NOMO-1 (cell line): ENCODE data around the gene IFNL3.
A peak's percentile ranks its signal among the peaks of the same experiment; 100 is the strongest.
"Not testable (repeated sequence)": the region's sequence is repeated elsewhere in the genome, so short reads cannot be mapped to it uniquely, and the experiment has no call there.

ENCODE experiments used
- DNase-seq, 2 experiments: peaks; one replicate each; lab custom pipeline; 2025; ENCODE audit not compliant: unreplicated experiment in 2 of 2; lab: John Stamatoyannopoulos, UW

The IFNL3 gene

DNA sequence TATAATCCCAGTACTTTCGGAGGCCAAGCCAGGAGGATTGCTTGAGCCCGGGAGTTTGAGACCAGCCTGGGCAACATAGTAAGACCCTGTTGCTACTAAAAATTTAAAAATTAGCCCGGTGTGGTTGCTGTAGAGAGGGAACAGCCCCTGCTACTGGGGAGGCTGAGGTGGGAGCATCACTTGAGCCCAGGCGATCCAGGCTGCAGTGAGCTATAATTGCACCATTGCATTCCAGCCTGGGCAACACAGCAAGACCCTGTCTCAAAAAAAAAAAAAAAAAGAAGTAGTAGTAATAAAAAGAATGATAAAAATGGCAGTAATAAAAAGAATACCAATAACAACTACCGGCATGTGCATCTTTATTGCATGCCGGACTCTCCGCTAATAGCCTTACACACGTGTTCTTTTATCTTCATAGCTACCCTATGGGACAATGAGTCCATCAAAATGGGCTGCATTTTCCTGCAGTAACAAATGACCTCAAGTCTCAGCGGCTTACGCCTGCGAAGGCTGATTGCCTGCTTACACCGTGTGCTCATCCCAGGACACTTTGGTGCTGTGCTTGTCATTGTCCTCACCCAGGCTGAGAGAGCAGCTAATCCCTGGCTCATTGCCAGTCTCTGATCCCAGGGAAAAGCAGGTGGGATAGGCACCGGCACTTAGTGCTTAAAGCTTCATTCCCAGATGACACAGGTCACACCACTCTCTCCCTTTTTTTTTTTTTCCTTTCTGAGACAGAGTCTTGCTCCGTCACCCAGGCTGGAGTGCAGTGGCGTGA, 26.4 kb downstream of the IFNL3 start:
- no peak for DNase-seq

DNA sequence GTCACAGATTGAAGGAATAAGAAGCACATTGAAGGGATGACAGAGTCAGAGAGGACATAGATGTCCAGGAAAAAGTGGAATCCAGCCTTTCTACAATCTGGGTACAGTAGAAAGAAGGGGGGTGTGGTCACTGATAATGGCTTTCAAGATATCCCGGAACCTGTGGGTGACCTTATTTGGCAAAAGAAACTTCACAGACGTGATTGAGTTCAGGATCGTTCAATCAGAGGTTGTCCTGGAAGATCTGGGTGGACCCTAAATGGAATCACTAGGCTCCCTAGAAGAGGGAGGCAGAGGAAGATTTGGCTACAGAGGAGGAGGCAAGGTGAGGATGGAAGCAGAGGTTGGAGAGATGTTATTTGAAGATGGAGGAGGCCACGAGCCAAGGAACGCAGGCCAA, 27.7 kb downstream of the IFNL3 start:
- DNase-seq = no peak

DNA sequence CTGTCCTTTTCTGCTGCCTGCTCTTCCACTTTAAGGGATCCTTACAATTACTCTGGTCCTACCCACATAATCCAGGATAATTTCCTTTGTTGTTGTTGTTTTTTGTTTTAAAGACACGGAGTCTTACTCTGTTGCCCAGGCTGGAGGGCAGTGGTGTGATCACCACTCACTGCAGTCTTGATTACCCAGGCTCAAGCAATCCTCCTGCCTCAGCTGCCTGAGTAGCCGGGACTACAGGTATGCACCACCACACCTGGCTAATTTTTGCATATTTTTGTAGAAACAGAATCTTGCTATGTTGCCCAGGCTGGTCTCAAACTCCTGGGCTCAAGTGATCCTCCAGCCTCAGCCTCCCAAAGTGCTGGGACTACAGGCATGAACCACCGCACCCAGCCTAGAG, 29.5 kb downstream of the IFNL3 start:
- DNase-seq = not testable (repeated sequence)

DNA sequence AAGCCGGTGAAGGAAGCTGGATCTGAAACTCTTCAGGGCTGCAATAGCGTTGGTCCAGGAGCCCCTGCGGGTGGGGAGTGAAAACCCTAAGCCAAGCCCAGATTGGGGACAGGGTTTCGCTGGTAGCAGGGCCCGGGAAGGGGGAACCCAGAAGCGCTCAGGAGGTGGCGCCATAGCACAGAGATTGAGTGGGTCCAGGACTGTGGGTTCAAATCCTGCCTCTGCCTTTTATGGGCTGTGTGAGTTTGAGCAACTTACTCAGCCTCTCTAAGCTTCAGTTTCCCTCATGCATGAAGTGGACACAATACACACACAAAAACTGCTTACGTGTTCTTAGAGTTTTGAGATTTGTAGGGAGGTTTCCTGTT, 32.4 kb downstream of the IFNL3 start:
- DNase-seq = peak; percentile 9 to 26

DNA sequence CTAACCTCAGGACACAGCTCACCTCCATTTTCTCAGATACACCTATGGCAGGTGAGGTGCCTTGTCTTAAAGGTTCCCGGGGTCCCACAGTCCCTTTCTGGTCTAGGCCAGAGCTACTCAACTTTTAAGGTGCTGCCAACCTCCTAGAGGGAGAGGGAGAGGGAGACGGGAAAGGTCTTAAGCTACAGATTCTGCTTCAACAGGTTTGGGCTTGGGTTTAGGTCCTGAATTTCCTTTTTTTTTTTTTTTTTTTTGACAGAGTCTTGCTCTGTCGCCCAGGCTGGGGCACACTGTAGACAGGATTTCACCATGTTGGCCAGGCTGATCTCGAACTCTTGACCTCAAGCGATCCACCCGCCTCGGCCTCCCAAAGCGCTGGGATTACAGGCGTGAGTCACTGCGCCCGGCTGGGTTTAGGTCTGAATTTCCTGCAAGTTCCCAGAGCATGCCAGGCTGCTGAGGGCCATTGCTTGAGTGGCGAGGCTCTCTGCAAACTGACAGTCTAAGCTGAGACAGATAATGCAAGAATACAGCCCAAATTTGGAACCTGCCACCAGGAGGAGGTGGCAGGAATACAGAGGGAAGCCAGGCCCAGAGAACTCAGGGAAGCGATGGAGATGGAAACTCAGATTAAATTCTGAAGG, 33.0 kb downstream of the IFNL3 start:
- no peak for DNase-seq

DNA sequence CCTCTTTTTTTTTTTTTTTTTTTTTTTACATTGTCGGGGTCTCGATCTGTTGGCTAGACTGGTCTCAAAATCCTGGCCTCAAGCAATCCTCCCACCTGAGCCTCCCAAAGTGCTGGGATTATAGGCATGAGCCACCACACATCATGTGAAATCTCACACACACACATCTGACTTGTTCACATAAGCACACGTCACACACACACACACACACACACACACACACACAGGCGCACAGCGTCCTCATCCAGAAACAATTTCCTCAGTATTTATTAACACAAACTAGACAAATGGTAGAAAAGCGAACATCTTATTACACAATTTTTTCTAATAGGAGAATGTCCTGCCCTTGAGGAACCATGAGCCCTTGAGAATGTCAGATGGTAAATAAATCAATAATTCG, 35.6 kb downstream of the IFNL3 start:
- no peak for DNase-seq

DNA sequence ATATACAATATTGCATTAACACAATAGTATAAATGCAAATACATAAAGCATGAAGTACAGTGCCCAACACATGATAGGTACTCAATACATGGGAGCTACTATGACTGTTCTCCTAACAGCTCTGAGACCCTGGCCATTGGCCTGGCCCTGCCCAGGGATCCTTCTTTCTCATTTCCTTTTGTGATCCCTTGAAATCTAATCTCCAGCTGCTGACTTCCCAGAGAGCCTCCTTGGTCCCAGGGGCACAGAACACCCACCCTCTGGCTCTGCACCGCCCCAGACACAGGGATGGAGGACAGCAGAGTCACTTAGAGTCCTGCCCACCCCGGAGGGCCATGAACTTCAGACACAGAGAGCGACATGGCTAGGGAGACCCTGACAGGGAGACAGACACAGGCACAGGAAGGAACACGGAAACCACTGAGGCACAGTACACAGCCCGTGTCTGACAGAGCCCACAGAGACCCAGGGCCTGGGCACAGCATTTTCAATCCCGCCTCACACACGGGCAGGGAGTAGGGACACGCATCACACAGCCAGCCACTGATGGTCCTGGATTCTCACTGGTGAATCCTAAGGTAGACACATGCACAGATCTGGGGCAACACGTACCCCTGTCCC, 36.5 kb downstream of the IFNL3 start:
- no peak for DNase-seq

DNA sequence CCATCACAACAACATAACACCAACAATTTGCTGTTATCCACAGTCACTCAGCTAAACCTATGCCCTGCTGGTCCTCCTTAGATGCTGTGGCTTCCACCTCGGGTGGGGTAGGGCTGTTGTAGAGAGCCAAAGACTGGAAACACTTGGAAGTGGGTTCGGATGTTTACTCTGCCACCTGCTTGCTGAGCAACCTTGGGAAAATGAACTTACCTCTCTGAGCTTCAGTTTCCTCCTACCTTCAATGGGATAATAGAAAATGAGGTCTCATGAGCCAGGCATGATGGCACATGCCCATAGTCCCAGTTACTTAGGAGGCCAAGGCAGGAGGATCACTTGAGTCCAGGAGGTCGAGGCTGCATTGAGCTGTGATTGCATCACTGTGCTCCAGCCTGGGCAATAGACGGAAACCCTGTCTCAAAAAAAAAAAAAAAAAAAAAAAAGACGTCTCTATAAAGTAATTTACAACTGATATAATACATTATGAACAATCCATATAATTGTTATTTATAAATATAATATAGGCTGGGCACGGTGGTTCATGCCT, 37.4 kb downstream of the IFNL3 start:
- no peak for DNase-seq

DNA sequence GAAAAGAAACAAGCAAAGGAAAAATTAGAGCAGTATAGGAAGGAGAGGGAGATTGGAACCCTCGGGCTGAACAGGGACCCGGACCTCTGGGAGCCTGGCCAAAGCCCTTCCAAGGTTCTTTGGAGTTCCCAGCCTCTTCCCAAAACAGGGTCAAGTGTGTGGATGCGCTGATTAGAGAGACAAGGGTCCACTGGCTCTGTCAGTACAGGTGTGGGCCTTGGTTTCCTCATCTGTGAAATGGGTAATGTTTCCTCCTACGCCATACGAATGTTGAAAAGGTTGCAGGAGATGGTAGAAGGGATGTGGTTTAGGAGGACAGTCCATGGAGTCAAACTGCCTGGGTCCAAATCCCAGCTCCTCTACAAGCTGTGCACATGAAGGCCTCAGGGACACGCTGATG, 38.7 kb downstream of the IFNL3 start:
- DNase-seq = no peak

DNA sequence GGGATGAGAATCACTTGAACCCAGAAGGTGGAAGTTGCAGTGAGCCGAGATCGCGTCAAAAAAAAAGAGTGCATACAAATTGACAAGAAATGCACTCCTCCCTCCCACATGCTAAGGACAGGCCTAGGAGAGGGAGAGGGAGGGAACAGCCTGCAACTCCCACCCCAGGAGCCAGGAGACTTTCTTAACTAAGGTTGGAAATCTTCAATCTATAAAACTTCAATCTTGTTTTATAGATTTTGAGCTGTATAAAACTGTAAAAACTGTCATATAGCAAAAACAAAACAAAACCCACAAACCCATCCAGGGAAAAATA, 39.4 kb downstream of the IFNL3 start:
- DNase-seq = no peak

DNA sequence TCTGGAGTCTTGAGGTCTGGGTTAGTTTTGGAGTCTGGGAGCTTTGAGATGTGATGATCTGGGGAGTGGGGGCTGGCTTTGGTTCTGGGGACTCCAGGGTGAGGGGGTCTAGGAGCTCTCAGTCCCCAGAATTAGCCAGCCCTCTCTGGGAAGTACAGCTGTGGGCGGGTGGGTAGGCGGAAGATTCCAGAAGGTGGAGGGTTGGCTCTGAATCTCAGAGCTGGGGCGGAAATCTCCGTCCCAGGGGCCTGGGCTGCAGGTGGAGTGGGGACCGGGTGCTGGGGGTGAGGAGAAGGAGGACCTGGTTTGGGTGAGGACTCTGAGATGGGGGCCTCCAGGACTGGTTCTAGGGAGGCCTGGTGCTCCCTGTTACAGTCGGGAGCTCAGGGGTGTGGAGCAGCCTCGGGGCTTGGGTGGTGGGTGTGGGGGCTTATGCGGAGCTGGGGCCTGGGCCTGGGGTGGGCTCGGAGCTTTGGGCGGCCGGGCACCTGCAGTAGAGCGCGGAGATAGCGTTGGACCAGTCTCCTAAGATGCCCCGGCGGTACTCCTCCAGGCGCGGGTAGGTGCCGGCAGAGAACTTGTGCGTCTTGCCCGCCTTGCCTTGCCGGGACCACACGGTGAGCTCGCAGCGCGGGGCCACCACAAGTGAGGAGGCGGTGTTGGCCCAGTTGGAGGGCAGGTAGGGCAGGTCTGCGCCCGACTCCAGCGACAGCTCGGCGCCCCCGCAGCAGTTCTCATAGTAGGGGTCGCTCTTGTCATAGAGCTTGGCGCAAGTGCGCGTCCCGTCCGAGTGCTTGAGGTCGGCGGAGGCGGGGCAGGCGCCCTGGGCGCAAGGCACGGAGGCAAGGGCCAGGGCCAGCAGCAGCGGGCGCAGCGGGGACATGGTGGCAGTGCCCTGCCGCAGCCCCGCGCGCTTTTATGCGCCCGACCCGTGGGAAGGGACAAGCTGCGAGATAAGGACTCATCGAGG, 41.1 kb downstream of the IFNL3 start, which contains the start of gene SYCN:
Gene SYCN, minus strand, starts transcription at position 892 of the 970 bp plus-strand sequence. Its CDS starts 9 bp downstream, at position 883.
- DNase-seq = no peak

DNA sequence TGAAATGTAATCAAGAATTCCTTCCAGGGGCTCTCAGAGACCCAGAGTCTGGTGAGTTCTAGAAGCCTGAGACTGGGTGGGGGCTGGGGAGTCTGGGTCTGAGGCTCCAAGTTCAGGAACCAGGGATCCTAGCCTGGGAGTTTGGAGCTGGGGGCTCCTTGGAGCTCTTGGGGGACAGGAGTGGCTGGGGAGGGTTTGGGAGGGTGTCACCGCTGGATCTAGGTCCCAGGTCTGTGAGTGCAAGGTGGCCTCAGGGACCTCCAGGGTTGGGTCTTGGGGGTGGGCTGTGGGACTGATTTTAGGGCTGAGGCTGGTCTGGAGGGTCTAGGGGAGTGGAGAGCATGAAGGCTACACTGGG, 41.8 kb downstream of the IFNL3 start:
- no peak for DNase-seq

DNA sequence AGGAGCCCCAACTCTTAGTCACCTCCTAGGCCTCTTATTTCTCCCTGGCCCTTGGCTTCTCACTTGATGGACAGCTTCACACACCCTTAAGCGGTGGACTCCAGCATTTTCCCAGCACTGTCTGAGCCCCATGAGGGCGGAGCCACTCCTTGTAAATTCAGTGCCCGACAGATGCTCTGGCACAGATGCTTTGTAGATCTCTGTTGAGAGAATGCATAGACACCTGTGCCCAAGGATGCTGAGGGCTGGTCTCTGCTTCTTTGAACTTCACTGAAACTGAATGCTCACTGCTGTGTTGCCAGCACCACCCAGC, 44.0 kb downstream of the IFNL3 start:
- DNase-seq = no peak

DNA sequence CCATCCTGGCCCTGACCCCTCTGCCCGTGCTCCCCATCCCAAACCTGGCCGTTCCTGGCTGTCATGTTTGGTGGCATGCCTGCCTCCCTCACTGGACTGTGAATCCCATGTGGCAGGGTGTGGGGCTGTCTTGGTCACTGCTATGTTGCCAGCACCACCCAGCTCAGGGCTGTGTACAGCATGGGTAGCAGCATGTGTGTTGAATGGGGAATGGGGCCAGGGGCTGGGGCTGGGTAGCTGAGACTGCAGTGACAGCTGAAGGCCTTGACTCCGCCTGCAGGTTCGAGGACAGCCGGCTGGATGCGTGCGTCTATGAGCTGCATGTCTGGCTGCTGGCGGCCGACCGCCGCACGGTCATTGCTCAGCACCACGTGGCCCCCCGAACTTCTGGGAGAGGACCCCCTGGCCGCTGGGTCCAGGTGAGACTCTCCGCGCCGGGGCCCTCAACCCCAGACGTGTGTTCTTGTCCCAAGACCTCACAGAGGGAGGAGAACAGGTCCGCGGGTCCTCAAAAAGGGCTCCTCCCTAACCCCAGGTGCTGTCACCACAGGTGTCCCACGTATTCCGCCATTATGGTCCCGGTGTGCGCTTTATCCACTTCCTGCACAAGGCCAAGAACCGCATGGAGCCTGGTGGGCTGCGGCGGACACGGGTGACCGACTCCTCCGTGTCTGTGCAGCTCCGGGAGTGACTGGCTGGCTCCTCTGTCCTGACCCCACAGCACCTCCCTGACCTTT, 44.6 kb downstream of the IFNL3 start:
- no peak for DNase-seq

DNA sequence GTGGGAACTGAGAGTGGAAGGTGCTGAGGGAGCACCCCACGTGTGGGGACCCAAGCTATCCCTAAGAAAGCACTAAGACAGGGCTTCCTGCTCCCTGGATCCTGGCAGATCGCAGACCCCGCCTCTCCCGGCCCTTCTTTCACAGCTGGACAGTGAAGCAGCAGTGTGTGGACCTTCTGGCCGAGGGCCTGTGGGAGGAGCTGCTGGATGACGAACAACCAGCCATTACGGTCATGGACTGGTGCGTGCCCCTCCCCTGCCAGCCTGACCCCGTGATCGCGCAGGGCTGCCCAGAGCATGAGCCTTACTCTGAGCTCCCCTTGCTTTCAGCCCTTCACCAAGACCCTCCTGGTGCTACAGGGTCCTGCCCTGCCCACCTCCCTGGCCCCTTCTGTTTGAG, 45.8 kb downstream of the IFNL3 start:
- no peak for DNase-seq

DNA sequence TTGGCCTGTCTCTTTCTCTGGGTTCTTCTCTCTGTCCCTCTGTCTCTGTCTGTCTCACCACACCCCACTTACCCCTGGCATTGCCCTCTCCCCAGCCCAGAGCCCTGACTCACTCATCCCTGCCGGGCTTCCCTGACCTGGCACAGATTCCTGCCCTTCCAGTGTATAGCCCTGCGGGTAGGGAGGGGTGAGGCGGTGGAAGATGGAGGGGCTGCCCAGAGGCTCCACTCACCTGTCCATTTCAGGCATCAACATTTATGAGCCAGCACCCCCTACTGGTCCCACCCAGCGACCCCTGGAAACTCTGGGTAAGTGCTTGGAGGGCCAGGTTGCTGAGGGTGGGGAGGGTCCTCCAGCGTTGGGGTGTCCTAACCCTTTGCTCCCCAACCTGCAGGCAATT, 47.0 kb downstream of the IFNL3 start:
- DNase-seq = no peak

DNA sequence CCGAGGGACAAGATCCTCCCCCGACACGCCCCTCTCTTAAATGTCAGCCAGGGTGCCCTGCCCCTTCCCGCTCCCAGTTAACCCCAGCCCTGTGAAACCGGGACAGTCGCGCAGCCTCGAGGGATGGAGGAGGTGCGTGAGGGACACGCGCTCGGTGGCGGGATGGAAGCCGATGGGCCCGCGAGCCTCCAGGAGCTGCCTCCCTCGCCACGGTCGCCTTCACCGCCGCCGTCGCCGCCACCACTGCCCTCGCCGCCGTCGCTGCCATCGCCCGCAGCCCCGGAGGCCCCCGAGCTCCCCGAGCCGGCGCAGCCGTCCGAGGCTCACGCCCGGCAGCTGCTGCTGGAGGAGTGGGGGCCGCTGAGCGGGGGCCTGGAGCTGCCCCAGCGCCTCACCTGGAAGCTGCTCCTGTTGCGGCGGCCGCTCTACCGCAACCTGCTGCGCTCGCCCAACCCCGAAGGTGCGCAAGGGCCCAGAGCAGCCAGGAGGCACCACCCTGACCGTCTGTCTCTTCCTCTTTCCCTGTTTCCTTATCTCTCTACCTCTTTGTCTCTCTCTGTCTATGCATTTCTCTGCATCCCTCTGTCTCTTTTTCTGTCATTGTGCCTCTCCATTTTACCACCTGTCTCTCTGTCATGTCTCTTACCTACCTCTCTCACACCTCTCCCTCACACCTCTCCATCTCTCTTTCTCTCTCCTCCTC, 47.8 kb downstream of the IFNL3 start, which contains the start of gene NCCRP1:
Gene NCCRP1, plus strand, starts transcription at position 105 of the 703 bp plus-strand sequence. Its CDS starts 19 bp downstream, at position 124.
- DNase-seq = no peak

DNA sequence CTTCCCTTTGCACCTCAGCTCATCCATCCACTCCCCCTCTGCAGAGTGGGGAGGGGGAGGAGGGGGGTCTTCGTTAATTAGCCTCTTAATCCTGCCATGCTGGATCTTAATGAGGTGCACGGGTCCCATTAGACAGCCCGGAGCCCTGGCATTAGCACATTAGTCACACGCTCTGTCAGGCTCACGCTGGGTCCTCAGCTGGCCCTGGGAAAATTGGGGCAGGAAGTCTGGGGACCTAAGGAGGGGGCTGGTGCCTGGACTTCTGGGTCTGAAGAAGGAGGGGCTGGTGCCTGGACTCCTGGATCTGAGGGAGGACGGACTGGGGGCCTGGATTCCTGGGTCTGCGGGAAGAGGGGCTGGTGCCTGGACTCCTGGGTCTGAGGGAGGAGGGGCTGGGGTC, 48.5 kb downstream of the IFNL3 start:
- no peak for DNase-seq

DNA sequence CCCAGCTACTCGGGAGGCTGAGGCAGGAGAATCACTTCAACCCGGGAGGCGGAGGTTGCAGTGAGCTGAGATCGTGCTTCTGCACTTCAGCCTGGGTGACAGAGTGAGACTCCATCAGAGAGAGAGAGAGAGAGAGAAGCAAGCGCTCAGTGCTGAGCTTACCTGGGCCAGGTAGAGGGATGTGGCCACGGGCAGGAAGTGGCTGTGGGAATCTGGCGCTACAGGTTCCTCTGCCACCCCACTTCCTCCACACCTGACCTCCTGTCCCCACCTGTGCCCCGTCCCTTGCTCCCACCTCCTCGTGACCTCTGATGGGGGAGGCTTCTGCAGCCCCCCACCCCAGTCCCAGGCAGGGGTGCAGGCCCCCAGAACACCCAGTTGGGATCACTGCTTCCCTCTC, 49.1 kb downstream of the IFNL3 start:
- DNase-seq = no peak
